22Rv1 (cell line): ENCODE results near the gene CD84.

Source experiments
- H3K27ac ChIP-seq: fragments of 450-650 bp; 2 replicates; pipeline ENCODE4 v1.5.1; 2017
- ZFX ChIP-seq: fragments of 450-650 bp; IDR thresholded peaks from 2 replicates; pipeline ENCODE4 v1.6.1; 2017; ENCODE audit warnings: antibody characterized with exemption, borderline replicate concordance
- TF ChIP-seq, protein P1 (sequence below): fragments of 450-650 bp; IDR thresholded peaks from 2 replicates; pipeline ENCODE4 v1.5.1; 2017; ENCODE audit warnings: mild to moderate bottlenecking

The CD84 gene

DNA sequence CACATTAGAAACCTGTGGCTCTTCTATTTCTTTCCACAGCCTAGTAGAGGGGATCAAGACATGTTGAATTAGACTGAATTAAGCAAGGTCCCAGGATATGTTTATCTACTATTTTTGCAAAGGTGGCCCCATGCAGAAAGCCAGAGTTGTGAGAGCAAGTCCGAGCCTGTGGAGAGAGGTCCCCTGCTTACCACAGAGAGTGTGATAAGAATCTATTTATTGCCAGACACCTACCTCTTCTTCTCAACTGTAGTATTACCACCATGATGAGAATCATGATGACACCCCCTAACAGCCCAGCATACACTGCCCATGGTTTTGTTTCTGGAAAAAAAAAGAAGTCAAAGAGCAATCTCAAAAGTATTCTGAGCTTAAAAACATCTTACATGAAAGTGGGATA is 44.6 kb upstream of the CD84 start:
- no peak overlapping the region for H3K27ac ChIP-seq
- no peak for TF ChIP-seq ZFX
- TF ChIP-seq, protein P1, sequence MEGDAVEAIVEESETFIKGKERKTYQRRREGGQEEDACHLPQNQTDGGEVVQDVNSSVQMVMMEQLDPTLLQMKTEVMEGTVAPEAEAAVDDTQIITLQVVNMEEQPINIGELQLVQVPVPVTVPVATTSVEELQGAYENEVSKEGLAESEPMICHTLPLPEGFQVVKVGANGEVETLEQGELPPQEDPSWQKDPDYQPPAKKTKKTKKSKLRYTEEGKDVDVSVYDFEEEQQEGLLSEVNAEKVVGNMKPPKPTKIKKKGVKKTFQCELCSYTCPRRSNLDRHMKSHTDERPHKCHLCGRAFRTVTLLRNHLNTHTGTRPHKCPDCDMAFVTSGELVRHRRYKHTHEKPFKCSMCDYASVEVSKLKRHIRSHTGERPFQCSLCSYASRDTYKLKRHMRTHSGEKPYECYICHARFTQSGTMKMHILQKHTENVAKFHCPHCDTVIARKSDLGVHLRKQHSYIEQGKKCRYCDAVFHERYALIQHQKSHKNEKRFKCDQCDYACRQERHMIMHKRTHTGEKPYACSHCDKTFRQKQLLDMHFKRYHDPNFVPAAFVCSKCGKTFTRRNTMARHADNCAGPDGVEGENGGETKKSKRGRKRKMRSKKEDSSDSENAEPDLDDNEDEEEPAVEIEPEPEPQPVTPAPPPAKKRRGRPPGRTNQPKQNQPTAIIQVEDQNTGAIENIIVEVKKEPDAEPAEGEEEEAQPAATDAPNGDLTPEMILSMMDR: no peak

DNA sequence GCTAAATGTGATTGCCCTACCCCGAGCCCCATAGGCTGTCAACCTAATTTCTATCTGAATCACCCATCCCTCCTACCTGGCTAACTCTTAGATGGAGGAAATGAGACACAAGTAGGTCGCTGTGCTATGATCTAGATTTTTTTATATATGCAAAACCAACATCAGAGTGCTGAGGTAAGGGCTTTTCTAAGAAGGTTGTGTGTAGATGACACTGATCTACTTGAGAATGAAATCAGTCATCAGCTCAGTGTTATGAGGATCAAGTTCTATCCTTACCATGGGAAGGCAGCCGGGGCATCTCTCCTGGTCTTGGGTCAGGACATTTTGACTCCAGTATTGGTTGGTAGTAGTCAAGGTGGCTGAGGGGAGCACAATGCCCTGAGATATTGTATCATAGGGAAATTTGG is 43.9 kb upstream of the CD84 start:
- H3K27ac ChIP-seq: no peak overlapping the region
- TF ChIP-seq ZFX: no peak
- TF ChIP-seq, protein P1: no peak

DNA sequence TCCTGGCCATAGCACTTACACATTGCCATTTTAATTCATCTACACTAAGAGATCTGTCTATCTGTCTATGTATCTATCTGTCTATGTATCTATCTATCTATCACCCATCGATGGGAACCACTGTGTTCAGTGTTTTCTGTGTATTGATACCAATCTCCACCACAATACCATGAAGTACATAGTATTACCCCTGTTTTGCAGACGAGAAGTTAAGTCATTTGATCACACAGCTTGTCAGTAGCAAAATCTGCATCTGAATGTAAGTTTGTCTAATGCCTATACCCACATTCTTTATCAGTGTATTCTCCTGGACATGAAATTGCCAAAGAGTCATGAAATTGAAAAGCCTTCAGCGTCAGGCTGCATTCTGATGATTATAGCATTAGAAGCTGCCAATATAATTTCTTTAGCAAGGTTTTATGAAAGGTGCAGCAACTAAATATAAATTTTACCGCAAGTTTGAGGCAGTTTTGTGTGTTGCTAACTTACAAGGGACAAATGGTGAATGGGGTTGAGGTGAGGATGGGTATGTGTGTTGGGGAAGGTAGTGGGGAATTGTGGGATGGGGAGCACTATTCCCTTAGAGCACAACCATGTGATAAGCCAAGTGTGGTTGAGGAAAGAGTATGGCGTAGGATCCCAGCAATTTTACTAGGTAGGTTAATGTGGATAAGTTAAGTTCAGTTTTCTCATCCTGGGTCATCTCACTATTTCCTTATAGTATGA is 43.4 kb upstream of the CD84 start:
- TF ChIP-seq, protein P1: no peak
- no peak for TF ChIP-seq ZFX
- H3K27ac ChIP-seq: no peak overlapping the region

DNA sequence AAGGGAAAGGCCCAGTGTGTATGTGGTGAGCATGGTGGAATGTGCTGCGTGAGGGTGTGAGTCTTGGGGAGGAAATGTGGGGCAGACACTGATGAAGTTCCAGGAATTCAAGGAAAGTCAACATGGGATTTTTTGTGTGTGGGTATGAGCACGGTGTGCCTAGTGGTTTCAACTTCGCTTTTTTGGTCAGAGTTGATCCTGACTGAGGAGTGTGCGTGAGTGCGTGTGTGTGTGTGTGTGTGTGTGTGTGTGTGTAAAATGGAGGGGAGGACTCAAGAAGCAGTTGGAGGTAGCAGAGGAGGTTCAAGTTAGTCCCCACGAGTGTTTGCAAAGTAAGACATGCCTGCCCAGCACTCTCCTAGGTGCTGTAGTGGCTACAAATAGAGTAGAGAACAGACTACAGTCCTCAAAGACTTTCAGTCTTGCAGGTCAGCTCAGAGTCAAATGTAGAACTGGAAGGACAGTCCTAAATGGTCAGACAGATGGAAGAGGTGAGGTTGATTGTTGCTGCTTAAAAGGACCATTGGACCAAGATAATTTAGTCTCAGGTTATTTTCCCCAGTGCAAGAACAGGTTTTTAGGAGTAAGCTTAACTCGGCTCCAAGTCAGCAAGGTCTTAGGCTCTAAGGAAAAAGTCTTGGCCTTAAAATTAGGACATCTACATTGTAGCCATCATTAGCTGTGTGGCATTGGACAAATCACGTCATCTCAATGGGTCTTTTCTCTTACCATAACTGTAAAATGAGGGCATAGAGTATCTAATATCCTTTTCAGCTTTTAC is 42.5 kb upstream of the CD84 start:
- H3K27ac ChIP-seq: no peak overlapping the region
- no peak for TF ChIP-seq ZFX
- TF ChIP-seq, protein P1: no peak

DNA sequence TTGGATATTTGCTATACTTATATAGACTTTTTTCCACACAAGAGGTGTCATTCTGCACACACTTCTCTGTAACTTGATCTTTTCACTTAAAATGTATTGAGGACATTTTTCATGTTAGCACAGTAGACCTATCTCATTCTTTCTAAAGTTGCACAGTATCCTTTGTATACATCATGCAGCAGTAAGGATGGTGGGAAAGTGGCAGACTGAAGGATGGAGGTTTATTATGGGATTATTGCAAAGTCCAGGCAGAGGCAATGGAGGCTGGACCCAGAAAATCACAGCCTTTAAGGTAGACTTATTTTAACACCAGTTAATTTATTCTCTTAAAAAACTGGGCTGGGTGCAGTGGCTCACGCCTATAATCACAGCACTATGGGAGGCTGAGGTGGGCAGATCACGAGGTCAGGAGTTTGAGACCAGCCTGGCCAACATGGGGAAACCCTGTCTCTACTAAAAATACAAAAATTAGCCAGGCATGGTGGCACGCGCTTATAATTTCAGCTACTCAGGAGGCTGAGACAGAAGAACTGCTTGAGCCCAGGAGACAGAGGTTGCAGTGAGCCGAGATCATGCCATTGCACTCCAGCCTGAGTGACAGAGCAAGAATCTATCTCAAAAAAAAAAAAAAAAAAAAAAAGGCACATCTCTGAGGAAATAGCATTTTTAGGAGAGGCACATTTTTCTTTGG is 41.8 kb upstream of the CD84 start:
- TF ChIP-seq, protein P1: no peak
- no peak for TF ChIP-seq ZFX
- H3K27ac ChIP-seq: no peak overlapping the region

DNA sequence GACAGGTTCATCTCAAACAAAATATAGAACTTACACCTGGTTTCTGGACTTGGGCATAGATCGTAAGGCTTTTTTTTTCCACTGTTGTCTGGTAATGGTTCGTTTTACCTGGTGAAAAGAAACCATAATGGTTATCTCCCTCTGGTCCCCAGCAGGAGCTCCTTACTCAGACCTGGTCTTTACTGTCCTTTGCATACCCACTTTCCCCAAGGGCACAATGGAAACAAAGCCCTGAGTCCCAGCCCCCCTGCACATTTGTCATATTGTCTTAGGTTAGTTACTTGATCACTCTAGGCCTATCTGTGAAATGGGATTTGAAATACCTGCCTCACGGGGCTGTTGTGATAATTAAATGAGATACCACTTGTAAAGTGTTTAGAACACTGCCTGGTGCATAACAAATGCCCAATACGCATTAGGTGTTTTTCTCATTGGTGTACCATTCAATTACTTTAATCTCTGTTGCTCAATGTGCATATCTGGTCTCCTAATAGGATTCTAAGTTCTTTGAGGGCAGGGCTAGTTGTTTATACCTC is 40.5 kb upstream of the CD84 start:
- H3K27ac ChIP-seq: no peak overlapping the region
- no peak for TF ChIP-seq ZFX
- TF ChIP-seq, protein P1: no peak
